GM21360 (cell line): ENCODE results near the gene TASOR2.

Experiments used
- ATAC-seq: cut with Tn5 transposase; IDR thresholded peaks from one replicate; pipeline ENCODE4 v1.9.1; 2021; ENCODE audit warnings: mild to moderate bottlenecking, moderate library complexity; ENCODE audit not compliant: unreplicated experiment

Gene TASOR2

DNA sequence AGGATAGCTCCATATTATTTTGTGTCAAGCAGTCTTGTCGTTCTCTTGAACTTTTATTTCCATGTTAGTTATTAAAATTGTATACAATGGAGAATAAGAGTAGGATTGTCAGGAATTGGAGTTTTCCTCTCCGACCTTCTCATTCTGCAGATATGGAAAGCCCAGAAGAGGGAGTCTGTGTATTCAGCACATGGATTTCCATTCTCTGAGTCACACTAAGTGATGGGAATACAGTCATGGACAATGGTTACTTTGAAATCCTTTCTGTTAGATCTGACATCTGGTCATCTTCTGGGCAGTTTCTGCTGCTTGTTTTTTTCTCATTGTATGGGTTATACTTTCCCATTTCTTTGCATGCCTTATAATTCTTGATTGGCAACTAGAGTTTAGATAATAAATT is 5.0 kb upstream of the TASOR2 start:
- ATAC-seq: no peak

DNA sequence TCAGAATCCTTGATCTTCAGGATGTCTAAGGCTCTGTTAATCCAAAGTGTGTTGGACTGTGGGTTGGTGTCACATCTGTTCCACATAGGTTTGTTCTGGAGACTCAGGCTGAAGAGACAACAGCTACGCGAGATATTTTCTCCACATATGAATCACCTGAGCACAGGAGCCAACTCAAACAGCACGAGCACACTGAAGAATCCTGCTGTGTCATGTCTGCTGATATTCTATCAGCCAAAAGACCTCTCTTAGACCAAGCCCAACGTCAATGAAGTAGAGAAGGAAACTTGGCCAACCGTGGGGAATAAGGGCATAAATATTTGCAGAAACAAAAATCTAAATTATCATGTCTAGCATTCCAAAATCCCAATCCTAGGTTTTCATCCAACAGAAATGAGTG is 2.7 kb upstream of the TASOR2 start:
- ATAC-seq: no peak

DNA sequence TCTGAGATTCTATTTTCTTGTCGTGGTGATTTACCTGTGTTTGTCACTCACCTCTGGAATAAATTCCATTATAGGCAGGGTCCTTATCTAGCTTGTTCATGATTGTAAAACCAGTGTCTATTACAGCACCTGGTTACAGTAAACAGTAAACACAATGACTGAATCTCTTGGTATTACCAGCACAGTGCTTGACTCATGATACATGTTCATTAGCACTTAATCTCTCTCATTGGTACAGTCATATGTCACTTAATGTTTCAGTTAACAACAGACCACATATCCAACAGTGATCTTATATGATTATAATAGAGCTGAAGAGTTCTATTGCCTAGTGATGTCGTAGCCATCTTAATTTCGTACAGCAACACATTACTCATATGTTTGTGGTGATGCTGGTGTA is 1.6 kb upstream of the TASOR2 start:
- ATAC-seq: no peak

DNA sequence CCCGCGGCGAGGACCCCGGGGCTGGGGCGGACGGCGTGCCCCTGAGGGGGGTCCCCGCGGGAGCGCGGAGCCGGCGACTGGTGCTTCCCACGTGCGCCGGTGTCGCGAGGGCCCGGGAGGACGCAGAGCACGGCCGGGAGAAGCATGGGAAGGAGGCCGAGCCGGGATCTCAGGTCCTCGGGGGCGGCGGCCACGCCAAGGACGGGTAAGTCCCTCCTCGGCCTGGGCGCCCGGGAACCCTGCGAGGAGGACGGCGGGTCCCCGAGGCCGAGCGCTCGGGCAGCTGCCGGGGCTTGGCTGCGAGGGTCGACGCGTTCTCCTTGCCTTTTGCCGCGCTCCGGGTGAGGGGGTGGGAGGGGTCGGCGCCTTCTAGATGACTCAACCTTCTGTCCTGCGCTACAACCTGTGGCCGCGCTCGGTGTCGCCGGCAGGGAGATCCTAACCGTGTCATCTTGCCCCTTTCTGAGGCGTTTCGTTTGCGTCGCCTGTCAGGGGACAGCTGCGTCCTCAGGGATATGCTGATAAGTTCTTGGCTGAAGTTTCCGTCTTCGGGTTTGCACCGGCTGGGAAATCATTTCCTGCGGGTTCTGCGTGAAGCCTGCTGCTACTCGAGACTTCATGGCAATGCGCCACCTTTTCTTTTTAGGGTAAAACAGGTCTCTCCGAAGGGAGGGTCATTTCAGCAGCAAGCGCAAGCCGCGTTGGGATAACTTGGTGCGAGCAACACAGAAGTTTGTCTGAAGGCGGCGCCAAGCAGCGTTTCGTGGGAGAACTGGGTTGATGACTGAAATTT is 529 bp downstream of the TASOR2 start:
- peak; percentile 44 for ATAC-seq

DNA sequence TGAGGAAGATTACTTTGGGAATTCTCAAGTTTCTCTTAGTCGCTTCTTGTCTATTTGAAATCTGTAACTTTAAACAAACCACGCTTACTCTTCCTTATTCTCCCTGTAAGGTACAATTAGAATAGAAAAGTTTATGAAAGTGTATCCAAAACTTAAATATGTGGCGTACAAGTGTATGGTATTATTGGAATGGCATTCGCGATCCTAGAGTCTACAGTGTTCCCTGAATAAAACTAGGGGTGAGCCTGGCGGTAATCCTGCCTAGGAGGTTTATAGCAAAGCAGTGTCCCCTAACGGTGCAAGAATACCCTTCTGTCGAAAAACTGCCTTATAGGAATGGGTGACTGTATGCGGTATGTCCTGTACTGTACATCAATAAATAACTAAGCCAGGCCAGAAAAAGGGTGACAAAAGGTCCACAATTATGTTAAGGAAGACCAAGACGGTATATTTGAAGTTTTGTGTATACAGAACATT is 1.2 kb downstream of the TASOR2 start:
- no peak for ATAC-seq

DNA sequence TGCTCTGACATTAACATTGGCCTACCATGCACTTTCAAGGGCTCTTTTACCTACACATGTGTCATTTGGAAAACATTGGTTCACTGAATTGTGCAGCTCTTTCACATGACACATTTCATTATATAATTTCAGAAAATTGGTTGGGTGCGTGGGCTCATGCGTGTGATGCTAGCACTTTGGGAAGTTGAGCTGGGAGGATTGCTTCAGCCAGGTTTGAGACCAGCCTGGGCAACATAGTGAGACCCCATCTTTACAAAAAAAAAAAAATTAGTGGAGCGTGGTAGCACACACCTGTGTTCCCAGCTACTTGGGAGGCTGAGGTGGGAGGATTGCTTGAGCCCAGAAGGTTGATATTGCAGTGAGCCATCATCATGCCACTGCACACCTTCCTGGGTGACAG is 3.9 kb downstream of the TASOR2 start:
- no peak for ATAC-seq

DNA sequence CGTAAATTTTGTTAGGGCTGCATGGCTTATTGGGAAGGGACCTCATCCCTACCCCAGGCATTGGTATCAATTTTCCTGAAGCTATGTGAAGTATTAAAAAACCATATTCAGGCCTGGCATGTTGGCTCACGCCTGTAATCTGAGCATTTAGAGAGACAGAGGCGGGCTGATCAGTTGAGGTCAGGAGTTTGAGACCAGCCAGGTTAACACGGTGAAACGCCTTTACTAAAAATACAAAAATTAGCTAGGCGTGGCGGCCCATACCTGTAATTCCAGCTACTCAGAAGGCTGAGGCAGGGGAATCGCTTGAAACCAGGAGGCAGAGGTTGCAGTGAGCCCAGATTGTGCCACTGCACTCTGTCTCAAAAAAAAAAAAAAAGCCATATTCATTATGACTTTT is 7.1 kb downstream of the TASOR2 start:
- ATAC-seq: no peak

DNA sequence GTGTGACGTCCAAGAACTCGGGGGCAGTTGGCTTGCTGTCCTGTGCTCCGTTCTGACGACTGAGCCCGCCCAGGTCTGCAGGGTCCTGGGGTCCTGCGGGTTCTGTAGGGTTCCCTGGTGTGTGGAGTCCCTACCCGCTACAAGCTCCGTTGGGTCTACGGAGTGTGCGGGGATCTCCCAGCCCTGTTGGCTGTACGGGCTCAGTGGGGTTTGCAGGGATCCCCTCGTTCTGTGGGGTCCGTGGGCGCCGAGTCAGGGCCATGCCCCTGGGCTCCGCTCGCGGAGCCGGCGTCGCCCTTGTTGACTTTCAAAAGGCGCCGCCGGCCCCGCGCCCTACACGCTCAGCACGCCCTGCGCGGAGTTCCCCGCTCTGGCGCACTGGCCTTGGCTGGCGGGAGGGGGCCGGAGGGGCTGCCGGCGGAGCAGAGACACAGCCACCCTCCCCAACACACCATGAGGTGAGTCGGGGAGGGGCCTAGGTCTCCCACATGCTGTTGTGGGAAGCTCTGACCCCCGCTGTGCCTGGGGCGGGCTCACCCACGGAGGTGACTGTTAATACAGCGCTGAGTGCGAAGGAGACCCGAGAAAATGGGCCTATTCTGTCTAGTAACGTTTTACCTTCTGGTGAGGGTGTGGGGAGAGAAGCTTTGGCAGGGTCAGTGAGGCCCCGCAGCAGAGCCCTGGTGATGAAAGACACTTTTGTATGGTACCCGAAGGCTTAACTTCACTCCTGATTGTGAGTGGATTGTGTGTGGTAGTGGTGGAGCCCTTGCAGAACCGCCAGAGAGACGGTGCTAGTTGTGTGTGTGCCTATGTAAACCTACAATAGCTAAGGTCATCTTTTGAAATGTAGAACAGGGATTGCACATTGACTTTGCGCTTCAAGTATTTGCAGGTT is 8.1 kb downstream of the TASOR2 start:
- peak; percentile 70 for ATAC-seq

DNA sequence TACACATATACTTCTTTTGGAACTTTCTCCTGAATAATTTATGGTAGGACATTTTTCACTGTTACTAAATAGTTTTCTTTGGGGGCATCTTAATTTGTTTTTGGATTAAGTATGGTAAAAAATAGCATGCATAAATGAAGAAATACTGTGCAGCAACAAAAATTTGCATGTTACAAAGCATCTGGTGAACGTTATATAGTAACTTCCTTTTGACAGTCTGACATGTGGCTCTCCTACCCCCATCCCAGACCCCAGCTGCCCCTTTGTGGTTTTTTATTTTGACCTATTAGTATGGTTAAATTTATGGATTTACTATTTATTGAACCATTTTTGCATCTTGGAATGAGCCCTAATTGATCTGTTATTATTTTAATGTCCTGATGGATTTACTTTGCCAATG is 9.9 kb downstream of the TASOR2 start:
- ATAC-seq: no peak

DNA sequence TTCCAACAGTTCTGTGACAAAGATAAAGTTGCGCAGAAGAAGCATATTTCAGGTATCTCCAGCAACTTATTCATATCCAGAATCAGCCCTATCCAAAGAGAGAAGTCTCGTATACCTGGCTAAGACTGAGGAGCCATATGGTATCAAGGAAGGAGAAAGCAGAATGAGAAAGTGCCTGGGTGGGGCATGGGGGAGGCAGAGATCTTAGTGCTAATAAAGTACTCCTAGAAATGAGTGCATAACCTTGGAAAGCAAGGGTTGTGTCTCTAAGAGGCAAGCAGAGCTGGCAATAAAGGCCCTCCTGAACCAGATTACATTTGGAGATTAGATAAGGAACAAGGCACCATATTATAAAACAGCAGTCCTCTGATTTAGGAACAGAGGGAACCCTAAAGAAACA is 12.7 kb downstream of the TASOR2 start:
- no peak for ATAC-seq

DNA sequence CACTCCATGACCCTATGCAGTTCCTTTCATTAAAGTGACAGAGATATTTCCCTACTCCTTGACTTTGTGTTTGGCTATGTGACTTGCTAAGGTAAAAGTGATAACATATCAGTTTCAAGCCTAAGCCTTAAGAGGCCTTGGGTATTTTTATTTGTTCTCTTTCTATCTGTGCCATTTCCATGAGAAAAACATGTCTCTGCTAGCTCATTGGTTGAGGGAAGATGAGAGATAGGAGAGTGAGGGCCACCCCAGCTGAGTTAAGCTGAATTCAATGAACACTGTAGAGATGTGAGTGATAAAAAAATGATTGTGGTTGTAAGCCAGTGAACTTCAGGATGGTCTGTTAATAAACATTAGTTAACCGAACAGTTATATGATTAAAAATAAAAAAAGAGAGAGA is 13.4 kb downstream of the TASOR2 start:
- no peak for ATAC-seq

DNA sequence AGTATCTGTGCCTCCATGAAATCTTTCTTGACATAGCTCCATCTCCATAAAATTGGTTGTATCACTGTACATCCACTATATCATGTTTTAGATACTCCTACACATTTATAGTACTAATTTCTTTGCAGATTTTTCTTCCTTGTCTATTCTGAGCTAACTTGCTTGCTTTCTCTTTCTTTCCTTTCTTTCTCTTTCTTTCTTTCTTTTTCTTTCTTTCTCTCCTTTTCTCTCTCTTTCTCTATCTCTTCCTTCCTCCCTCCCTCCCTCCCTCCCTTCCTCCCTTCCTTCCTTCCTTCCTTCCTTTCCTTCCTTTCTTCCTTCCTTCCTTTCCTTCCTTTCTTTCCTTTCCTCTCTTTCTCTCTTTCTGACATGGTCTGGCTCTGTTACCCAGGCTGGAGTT is 23.7 kb downstream of the TASOR2 start:
- no peak for ATAC-seq

DNA sequence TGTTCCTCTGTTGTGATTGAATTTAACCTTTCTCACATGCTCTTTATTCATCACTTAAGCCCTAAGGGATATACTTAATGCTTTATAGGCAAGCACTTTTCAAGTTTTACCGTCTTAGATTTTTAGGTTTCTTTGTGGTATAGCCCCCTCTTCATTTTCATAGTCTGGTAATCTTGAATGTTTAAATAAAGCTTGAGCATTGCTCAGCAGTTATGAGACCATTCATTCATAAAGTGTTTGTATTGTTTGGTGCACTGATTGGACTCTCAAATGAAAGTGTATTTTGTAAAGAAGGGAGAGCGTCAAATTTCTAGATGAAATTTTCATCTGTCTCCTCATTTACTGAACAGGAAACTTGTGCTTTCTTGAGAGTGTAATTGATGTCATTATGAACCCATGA is 25.2 kb downstream of the TASOR2 start:
- no peak for ATAC-seq

DNA sequence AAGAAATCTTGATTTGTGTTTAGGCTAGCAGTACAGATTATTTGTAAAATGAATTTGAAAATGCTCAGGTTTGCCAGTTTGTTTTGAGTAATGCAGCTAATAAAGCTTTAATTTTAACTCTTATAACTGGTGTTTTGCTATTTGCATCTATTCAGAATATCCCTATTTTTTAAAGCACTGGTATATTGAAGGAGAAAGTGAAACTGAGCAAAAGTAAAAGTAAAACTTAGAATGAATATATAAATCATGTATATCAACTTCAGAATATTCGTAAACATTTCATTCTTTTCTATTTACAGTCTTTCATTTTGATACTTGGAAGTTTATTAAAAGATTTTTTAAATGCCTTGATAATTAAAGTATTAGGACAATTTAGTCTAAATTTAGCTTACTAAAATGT is 26.2 kb downstream of the TASOR2 start:
- no peak for ATAC-seq

DNA sequence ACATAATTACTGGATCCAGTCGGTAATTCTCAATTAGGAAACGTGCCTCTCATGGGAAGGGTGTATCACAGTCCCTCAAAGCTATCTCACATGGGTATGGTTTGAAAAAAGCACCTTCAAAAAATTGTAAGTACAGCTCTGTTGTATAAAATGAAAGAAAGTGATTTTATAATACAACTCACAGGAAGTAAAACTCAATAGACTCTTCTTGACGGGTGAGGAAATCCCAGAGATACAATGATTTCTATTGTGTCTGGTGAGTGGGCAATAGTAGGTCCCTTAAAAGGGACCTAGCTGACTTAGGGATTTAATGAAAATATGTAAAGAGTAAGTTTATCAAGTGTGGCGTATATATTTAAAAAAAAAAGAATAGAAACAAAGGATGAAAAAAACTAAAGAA is 27.0 kb downstream of the TASOR2 start:
- no peak for ATAC-seq

DNA sequence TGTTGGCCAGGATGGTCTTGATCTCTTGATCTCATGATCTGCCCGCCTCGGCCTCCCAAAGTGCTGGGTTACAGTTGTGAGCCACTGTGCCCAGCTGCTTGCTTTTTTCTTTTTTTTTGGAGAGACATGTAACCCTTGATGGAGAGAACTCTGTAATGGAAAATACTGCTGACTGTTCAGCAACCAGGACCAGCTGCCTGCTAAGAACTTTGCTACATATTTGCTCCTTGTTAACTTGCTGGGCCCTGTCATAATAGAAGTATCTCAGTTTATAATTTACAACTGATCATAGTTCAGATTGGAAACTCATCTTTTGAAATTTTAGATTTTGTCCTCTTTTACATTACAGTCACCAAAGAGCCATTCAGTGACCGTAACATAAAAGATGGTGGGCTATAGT is 34.9 kb downstream of the TASOR2 start:
- no peak for ATAC-seq

DNA sequence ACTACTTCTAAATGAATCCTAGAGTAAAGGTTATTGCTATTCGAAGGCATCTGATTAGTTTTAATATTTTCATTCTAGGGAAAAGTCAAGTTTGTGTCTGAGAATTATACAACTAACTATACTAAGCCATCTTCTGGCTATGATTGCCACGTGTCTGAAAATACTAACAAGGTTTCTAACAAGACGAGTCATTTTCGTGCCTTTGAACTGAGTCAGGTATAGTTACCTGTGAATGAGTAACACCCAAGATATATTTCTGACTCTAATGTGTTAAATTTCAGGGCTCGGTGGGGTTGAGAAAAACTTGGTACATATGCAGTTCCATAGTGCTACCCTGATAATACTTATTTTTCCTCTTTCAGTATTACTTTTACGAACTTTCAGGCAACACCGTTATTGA is 35.5 kb downstream of the TASOR2 start:
- ATAC-seq: no peak

DNA sequence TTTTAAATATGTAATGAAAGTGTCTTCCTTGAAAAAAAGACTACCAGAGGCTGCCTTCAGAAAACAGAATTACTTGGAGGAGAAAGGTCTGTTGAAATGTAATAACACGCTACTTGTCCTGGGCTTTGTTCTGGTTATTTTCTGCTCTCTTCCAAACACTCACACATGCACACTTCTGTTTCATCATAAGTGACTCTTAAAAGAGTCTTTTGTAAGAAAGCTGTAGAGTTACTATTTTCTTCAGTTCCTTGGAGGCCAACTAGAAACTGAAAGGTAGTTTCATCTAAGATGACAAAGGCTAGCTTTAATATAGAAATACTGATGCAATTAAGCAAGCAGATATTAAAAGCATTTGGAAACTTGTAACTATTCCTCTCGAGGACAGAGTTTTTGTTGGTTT is 39.1 kb downstream of the TASOR2 start:
- no peak for ATAC-seq

DNA sequence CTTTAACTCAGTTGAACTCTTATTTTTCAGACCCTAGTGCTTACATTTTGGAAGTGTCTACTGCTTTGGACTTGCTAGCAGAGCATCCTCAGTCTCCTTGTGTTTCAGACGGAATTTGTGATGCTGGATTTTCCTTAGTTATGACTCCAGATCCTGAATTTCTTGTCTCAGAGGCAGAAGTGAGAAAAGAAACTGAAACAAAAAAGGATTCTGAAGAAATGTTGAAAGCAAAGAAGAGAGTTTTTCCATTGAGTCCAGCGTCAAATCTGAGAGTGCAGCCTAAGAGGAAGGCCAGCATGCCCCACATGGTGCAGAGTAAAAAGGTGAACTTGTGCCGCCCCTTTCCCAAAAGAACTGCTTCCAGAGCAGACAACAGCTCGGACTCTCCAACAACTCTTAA is 46.1 kb downstream of the TASOR2 start:
- ATAC-seq: no peak

DNA sequence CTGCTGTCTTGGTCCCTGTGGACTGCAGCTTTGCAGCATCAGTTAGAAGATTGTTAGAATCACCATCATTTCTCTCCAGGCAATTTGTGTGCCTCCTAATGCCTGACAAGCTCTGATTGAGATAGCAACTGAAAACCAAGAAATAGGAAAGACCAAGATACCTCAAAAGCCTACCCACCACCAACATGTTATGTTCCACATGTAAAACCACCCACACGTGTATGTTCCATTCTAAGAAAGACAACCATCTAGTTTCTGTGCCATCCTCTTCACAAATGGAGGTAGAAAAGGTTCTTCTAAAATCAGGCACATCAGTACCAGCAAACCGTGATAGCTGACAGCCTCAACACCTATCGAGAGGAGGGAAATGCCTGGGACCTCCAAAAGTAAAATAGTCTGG is 46.9 kb downstream of the TASOR2 start:
- ATAC-seq: no peak

DNA sequence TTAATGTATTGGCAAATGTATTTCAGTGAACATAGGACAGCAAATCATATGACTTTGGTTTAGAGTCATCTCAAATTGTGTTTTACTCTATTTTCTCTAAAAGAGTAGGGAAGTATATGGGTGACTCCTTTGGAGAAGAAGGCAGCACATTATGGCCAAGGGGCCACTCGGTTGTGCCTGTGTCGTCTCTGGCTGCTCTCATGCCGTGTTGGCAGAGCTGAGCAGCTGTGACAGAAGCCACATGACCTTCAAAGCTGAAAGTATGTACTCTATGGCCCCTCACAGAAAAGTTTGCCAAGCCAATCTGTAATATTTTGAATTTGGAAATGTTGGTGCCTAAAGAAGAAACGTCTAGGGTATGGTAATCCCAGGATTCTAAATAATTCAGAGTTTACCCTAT is 47.5 kb downstream of the TASOR2 start:
- ATAC-seq: no peak
